NCI-H2171 treated with DMSO at 0.1 percent for 48 hours (cell line): ENCODE measurements around the gene SKAP1.

Source experiments
- DNase-seq: peaks from one replicate; lab custom pipeline; 2025; lab: John Stamatoyannopoulos, UW

The SKAP1 gene

DNA sequence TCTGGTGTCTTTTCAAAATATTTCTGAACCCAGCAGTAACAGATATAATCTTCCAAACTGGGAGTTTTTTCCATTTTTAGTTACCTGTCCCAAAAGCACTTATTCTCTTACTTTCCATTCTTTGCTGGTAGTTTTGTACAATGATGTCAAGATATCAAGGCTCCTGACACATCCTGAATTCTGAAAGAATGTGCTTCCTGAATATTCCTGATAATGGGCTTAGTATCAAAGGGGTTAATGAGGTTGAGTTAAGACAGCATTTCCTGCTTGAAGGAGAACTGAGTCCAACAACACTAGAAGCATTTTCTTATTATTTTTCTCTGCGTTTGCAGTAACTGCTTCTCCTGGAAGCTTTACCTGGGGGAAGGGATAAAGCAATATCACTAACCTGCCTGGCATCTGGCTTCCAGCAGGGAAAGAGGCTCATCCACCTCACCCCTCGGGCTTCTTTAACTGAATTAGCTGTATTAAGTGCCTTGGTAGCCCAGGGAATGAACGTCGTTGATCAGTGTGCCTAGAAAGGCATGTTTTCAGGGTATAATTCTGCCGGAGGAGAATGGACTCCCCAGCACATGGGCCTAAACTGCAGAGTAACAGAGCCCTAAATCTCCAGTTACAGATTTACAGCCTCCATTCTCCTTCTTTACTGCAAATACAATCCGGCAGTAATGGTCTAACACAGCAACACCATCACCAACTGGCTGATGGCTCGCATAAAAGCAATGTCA, 188.1 kb downstream of the SKAP1 start:
- DNase-seq: no peak

DNA sequence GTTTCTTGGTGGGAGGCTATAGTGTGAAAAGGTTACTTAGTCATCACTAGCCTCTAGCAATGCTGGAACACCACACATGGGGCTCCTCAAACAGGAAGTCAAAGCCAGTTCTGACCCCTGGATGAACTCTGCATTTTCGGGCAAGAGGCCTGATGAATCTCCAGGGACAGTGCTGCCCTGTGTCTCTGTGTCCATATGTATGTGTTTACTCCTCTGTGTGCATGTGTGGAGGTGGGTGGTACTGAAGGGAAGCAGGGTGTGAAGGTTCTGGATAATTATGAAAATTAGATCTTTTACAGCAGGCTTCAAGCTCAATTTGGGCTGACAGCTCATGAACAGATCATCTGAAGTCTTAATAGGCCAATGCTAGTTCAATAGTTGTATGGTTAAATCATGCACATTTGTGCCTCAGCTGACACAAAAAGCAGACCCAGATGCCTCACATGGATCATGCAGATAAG, 188.9 kb downstream of the SKAP1 start:
- DNase-seq: no peak

DNA sequence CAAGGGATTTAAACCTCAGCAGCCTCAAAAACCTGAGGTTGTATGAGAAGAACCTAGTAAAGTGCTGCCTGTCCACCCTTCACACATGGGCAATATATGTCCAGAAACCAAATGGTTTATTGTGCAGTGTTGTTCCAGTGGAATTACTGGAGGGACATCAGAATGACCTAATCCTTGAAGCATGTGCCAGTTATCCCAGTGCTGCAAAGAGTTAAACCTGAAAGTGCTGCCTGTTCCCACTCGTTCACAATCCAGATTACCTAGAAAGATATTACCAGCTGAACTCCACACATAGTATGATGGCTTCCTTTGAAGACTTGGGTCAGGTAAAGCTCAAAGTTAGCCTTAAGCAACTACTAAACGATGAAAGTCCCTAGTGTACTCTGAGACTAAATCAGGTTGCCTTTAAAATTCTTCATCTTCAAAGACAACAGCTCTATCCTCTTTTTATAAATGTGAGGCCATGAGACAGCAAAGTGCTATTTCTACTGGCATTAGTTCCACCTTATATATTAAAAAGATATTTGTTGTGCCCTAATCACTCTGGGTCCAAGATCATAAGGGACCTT, 189.4 kb downstream of the SKAP1 start:
- DNase-seq: no peak

DNA sequence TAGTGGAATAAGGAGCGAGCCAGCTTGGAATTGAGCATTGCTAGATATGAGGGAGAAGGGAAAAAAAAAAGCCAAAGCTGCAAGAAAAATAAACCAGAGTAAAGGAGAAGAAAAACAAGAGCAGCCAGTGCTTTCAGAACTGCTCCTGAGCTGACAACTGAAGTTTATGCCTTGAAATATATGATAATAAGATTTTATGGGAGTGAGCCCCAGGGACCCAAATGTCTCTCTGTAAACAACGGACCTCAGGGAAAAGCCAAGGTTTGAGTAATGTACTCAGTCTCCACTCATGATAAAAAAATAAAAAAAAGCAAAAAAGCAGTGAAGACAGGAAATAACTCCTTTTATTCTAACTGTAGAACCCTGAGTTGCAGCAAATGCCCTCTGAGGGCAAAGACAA, 189.9 kb downstream of the SKAP1 start:
- DNase-seq: no peak

DNA sequence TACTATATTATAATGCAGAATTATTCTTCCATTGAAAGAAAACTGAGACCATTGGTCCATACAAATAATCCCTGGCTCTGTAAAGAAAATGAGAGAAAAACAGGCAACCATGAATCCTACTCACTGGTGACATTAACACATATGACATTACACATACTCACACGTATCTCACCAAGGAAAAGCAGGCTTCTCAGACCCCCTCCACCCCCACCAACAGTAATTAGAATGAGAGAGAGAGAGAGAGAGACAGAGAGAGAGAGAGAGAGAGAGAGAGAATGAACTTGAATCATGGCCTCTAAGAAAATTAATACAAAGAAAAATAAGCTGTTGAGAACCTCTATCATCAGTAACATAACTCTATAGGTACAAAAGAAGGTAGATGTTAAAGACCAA, 190.4 kb downstream of the SKAP1 start:
- no peak for DNase-seq

DNA sequence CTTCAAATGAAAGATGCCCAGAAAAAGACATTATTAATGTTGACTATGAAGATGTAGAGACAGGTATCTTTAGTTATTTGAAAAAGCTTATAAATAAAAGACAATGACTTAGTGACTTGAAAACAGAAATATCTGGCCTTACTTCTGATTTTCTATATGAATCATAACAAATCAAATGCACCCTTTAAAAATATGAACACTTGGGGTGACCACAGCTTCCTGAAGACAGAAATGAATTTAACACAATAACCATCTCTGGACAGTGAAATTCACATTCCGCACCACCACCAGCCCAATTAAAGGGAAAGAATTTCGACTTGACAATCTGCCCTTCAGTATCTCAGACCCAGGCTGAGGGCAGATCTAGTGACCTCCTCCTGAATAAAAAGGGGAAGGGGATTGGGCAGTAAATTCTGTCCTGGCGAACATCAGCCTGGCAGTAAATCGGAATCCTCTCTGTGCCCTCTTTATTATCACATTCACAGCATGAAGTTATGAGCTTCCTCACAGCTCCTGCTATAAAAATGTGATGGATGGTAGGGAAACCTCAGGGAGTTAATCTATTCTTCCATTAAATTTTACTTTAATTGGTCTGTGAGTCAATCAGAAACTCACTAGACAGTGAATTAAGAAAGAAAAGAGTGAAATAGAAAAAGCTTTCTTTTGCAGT, 190.9 kb downstream of the SKAP1 start:
- no peak for DNase-seq

DNA sequence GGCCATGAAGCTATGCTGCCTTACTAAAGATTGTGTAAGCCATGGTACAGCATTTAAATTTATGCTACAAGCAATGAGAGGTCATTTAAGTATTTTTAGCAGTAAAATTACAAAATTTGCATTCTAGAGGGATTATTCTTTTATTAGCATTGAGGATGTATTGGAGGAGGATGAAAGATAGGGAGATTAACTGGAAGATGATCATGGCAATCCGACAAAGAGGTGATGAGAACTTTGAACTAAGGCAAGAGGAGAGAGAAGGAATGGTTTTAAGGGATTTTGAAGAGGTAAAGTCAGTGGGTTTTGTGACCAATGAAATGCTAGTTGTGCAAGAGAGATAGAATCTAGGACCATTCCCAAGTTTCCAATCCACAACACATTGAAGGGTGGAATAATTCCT, 192.6 kb downstream of the SKAP1 start:
- no peak for DNase-seq

DNA sequence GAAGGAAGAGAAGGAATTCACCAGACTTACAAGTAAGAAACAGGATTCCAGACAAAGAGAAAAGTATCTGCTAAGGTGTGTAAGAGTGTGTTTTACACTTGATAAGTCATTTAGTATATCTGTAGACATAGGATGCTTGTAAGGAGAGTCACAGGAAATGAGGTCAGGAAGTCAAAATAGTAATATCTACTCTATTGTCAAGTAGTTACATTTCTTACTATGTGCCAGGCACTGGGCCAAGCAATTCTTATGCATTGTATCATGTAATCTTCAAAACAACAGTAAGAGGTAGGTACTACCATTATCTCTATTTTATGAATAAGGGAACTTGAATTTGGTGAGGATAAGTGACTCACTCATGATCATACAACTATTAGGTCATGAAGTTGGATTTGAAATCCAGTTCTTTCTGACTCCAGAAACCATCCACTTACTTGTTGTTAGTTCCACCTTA, 193.3 kb downstream of the SKAP1 start:
- DNase-seq: no peak

DNA sequence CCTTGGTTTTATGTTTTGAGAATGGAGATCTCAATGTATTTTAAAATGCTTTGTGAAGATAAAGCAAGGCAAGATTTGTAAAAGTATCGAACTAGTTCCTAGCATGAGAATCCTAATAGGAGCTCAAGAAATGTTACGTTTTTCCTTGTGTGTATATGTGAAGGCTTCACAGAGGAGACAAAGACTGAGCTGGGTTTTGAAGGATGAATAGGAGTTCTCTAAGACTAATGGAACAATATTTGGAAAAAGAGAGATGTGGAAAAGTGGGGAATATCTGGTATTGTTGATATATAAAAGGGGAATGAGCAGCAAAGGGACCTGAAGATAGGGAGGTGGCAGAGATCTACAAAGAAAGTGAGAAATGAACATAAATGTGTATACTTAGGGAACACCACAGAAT, 195.1 kb downstream of the SKAP1 start:
- DNase-seq: no peak

DNA sequence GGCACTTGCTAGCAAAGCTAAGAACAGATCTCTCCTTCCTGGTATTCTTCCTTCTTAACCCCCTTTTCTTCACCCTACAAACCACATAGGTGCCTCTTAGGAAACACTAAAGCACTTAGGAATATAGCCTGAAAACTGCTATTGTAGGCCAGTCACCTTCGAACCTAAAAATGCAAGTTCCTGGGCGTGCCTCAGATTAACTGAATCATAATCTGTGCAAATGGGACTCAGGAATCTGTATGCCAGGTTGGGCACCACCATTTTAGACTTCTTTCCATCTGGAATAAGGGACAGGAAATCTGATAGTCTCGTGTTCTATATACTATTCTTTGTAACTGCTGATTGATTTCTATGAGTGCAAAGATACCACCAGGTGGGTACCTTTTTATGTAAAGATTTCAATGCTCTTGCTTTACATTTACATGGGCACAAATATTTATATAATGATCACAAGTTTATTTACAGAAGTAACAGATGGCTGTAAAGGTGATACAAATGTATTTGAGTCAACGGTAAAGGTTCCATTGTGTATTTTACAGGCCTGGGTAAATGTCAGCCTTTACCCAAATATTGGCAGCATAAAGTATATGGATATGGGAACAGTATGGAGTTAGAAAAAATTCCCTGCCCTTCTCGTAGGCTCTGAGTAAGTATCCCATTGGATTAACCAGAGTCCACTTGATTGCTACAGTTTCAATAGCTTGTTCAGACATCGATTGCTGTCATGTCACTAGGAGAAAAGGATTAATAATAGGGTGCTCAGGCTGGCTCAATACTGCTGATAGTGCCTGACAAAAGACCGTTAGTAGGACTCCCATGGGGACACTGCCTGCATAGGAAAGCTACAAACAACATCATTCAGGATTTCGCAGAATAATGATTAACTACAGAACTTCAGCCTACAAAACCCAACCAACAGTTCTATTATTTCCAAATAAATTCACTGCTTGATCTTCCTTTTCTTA, 197.7 kb downstream of the SKAP1 start:
- DNase-seq: no peak

DNA sequence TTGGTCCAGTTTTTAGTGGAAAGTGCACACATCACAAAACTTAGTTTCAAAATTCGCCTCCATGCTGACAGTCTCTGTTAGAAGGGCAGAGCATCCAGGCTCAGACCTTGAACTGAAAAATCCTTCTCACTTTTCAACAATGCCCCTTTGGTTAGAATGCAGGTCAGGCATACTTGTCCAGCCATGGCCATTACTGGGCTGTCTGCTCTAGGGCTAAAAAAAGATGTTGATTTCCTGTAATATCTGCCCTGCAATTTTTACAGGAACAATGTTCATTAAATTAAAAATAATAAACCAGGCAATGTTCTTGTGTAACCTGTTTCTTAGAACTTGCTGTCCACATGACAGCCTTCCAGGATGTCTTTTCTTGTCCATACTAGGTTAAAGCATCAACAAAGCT, 200.1 kb downstream of the SKAP1 start:
- no peak for DNase-seq

DNA sequence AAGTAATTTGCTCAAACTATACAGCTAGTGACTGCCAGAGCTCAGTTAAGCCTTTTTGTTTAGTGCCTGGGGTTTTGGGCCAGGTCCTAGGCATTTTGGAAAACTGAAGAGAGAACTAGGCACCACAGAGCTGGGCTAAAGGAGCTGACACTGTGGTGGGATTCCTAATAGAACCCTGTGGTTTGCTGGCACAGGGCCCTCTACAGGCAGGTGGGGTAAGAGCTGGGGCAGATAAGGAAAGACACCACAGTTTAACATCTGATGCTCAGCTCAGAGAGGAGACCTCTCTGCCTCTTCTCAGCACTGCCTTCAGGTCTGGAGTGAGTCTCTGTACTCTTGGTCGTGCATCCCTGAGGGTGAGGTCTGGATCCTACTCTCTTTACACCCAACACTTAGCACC, 201.3 kb downstream of the SKAP1 start:
- no peak for DNase-seq

DNA sequence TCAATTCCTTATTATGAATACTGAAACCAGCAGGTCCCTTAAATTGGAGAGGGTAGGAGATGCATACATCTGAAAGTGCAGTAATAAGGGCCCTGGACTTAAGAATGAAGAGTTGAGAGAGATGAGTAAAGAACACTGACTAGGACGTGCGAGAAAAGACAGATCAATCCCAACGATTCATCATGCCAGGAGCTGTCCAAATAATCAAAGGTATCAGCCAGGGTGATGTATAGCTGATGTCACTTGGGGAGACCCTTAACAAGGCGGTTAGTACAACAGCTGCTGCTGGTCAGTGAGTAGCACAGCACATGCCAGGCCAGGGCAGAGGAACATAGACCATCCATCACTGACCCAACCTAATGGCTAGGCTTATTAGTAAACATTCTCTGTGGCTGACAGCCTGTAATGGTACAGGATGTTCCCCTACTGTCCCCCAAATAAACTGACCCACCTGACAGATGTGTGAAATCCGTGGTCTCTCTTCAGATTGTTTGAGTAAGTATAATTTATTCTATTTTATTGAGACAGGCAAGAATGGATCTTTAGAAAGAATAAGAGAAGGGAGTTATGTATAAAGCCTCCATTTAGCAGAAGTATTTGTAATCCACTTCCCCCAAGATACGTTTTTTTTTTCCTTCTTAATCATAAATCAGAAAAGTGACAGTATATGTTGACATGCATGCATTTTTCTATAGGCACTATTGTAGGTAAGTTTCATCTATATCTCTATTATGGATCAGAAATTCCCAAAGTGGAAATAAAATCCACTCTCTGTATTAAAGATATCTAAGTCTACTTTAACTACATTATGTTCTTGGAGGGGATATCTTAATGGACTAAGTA, 204.1 kb downstream of the SKAP1 start:
- no peak for DNase-seq

DNA sequence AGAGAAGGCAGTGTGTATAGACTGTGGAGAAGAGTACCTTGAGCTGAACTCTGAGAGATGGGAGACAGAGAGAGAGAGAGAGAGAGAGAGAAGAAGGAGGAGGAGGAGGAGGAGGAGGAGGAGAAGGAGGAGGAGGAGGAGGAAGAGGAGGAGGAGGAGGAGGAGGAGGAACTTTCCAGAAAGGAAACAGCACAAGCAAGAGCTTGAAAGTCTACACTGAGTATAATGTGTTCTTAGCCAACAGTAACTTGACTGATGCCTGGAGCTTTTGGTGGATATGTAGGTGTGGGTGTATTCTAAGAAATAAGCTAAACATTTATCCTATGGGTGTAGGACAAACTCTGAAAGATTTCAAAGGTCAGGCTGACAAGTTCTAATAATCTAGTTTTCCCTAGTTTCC, 206.1 kb downstream of the SKAP1 start:
- DNase-seq: no peak

DNA sequence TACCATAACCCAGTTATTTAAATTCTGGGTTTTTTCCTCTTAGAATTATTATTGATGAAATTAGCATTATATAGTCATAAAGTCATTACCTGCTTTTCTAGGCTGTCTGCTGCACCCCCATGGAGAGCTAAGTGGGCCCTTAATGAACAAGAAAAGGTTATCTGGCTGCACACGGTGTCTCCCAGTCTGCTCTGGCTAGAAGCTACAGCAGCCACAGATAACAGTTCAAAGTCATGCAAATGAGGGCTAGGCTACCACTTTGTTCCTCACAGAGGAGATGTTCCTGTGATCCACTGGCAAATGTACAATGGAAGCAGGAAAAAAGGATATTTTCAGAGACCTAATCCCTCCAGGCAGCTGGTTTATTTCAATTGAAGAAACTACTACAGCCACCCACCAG, 210.4 kb downstream of the SKAP1 start:
- DNase-seq: no peak

DNA sequence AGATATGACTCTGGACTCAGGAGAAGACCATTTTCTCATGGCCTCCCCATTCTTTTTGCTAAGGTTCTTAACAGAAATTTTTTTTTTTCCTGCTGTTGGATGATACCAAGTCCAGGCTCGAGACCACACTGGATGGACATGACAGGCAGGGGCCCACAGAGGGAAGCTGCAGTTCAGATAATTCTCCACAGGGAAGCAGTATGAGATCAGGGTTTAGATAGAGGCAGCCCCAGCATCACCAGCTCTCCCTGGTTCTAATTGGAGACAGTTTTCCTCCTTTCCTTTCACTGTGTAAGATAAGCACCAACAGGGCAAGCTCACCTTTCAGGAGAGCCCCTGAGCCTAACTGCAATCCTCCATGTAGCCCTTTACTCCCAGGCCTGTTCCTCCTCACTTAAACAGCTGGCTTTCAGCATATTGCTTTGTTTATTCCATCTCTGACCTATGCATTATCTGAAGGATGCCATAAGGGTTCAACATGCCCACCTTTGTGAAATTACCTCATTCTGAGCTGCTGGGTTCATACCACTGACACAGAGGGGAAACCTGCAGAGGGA, 214.4 kb downstream of the SKAP1 start:
- DNase-seq: no peak

DNA sequence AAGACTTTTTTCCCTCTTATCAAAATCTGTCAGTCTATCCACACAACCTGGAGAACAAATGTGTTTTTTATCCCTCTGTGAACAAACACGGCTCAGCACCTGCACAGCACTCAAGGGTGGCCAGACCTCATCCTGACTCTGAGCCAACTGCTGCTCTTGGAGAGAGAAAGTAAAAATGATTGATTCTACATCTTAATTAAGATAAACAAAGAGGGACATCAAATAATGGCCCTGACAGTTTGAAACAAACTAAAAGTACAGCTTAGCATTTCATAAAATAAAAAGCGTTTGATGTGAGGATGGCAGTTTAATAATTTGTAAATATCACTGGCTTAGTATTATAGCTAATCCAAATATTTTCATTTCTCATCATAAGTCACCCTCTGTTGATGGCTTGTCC, 216.2 kb downstream of the SKAP1 start:
- no peak for DNase-seq

DNA sequence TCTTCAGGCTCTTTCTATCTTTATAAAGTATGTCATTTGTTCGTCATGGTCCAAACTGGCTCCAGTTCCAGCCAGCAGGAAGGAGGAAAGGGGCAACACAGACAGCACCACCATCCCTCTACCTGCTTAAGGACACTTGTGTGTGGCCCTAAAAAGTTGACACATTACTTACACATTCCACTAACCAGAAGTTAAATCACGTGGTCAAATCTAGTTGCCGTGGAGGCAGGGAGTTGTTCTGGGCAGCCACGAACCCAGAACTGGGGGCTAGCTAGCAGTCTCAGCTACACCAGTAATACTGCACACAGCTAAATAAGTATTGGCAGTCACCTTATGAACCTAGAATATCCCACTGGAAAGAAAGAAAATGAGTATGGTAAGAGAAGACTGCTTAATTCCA, 218.2 kb downstream of the SKAP1 start:
- no peak for DNase-seq

DNA sequence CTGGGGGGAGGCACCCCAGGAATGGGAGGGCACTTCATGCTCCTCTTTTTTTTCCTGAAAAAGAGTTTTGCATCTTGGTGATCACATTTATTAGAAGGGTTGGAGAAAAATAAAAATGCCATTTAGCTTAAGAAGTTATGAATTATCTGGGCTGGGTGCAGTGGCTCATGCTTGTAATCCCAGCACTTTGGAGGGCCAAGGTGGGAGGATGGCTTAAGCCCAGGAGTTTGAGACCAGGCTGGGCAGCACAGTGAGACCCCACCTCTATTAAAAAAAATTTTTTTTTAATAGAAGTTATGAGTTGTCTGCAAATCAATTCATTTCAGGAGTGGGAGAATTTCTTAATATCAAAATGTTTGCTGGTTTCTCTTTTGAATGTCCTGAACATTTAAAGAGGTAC, 219.0 kb downstream of the SKAP1 start:
- no peak for DNase-seq

DNA sequence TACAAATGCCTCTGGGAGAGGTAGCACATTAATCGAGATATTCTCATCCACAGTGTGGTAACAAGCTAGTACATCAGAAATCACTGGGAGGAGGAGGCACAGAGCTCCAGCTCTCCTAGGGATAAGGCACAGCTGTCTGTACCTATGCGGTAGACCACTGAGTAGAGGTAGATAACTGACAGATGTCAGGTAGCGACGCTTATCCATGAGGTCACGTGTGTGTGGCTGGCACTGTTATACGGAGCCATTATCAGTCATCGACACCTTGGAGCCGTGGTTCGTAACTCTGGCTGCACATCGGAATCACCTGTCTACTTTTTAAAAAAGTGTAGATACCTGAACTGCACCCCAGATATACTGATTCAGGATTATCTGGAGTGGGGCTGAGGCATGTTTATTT, 220.0 kb downstream of the SKAP1 start:
- DNase-seq: no peak
